Central memory CD8-positive, alpha-beta T cell (primary cell): ENCODE data around the gene LRGUK.
"Not testable (repeated sequence)": the region's sequence is repeated elsewhere in the genome, so short reads cannot be mapped to it uniquely, and the experiment has no call there.

ENCODE experiments used
- ATAC-seq: fragments of 150-1000 bp; cut with Tn5 transposase; replicated peaks from 2 replicates; pipeline ENCODE4 v1.10.0; 2022; ENCODE audit warnings: mild to moderate bottlenecking, moderate FRiP score, moderate number of reproducible peaks; ENCODE audit not compliant: poor library complexity, severe bottlenecking; ENCODE audit errors: extremely low read depth
- DNase-seq, 2 donors: peaks; one replicate each; pipeline ENCODE4 v3.0.0; 2021; ENCODE audit warnings: low spot score in 2 of 2
- H3K27ac Mint-ChIP-seq: one replicate; pipeline ENCODE4 v1.8.0; 2022; ENCODE audit warnings: low read depth, mild to moderate bottlenecking, moderate library complexity, mixed read lengths
- H3K27me3 Mint-ChIP-seq: one replicate; pipeline ENCODE4 v1.8.0; 2022; ENCODE audit warnings: mixed read lengths
- H3K36me3 Mint-ChIP-seq: one replicate; pipeline ENCODE4 v1.8.0; 2022; ENCODE audit warnings: mild to moderate bottlenecking, moderate library complexity, mixed read lengths; ENCODE audit not compliant: insufficient read depth
- H3K4me1 Mint-ChIP-seq: one replicate; pipeline ENCODE4 v1.8.0; 2022; ENCODE audit warnings: mixed read lengths
- H3K4me3 Mint-ChIP-seq: one replicate; pipeline ENCODE4 v1.8.0; 2022; ENCODE audit warnings: mild to moderate bottlenecking, moderate library complexity, mixed read lengths
- H3K9me3 Mint-ChIP-seq: one replicate; pipeline ENCODE4 v1.8.0; 2022; ENCODE audit warnings: mixed read lengths

The LRGUK gene

GRCh38 chr7:134126966-134127848 is at the start of gene LRGUK:
TSS of gene LRGUK (plus strand) at chr7:134127340. CDS start at chr7:134127368, 28 bp downstream.
- H3K4me3 Mint-ChIP-seq, result peak within 1 kb of the TSS; percentile 73
- peak; percentile 59 to 60 for DNase-seq
- H3K27ac Mint-ChIP-seq, result peak within 1 kb of the TSS; percentile 58
- peaks cover 25% of the 10 kb centered on the region for H3K27me3 Mint-ChIP-seq
- H3K9me3 Mint-ChIP-seq, result no peaks in the 10 kb centered on the region
- peaks cover 11% of the 10 kb centered on the region for H3K4me1 Mint-ChIP-seq
- peak; percentile 99 for ATAC-seq
- H3K36me3 Mint-ChIP-seq, result no peaks in the 10 kb centered on the region

- H3K27ac Mint-ChIP-seq, ATAC-seq, H3K27me3 Mint-ChIP-seq, H3K4me3 Mint-ChIP-seq, H3K4me1 Mint-ChIP-seq, H3K36me3 Mint-ChIP-seq, DNase-seq: not testable (repeated sequence)
- H3K9me3 Mint-ChIP-seq, result peaks cover 11% of the 10 kb centered on the region
These were observed 49.6 kb upstream of the LRGUK start for GRCh38 chr7:134077560-134077959.

GRCh38 chr7:134078991-134079390 is 48.1 kb upstream of the LRGUK start:
- Mint-ChIP-seq H3K27me3 (no peaks in the 10 kb centered on the region), H3K27ac (no peak overlapping the region), H3K4me3 (no peak overlapping the region), H3K4me1 (no peaks in the 10 kb centered on the region), H3K36me3 (no peaks in the 10 kb centered on the region), H3K9me3 (peaks cover 11% of the 10 kb centered on the region)
- no peak for ATAC-seq
- DNase-seq, result no peak

GRCh38 chr7:134081695-134082094 is 45.4 kb upstream of the LRGUK start:
- H3K4me1 Mint-ChIP-seq, result no peaks in the 10 kb centered on the region

GRCh38 chr7:134083766-134084487 is 43.2 kb upstream of the LRGUK start:
- Mint-ChIP-seq H3K9me3 (peaks cover 12% of the 10 kb centered on the region), H3K4me3 (no peak overlapping the region), H3K27me3 (peaks cover 3% of the 10 kb centered on the region), H3K27ac (no peak overlapping the region), H3K4me1 (no peaks in the 10 kb centered on the region), H3K36me3 (peaks cover 1% of the 10 kb centered on the region)
- ATAC-seq (no peak), DNase-seq (no peak)

More at GRCh38 chr7:134081695-134082094, 45.4 kb upstream of the LRGUK start:
- Mint-ChIP-seq H3K4me3 (no peak overlapping the region), H3K27me3 (no peaks in the 10 kb centered on the region), H3K9me3 (peaks cover 5% of the 10 kb centered on the region), H3K27ac (no peak overlapping the region), H3K36me3 (peaks cover 1% of the 10 kb centered on the region)
- DNase-seq (no peak), ATAC-seq (no peak)

GRCh38 chr7:134084488-134085144 is 42.5 kb upstream of the LRGUK start:
- H3K9me3 Mint-ChIP-seq, result peaks cover 17% of the 10 kb centered on the region
- H3K27ac Mint-ChIP-seq, result no peak overlapping the region
- ATAC-seq (no peak), DNase-seq (no peak)
- H3K4me3 Mint-ChIP-seq, result no peak overlapping the region
- peaks cover 1% of the 10 kb centered on the region for H3K36me3 Mint-ChIP-seq
- H3K4me1 Mint-ChIP-seq, result no peaks in the 10 kb centered on the region
- H3K27me3 Mint-ChIP-seq, result peaks cover 10% of the 10 kb centered on the region

GRCh38 chr7:134085311-134085710 is 41.8 kb upstream of the LRGUK start:
- Mint-ChIP-seq H3K4me1 (no peaks in the 10 kb centered on the region), H3K27me3 (peaks cover 17% of the 10 kb centered on the region), H3K9me3 (peaks cover 20% of the 10 kb centered on the region), H3K36me3 (peaks cover 1% of the 10 kb centered on the region), H3K4me3 (no peak overlapping the region), H3K27ac (no peak overlapping the region)
- DNase-seq (no peak), ATAC-seq (no peak)

GRCh38 chr7:134086998-134087735 is 40.0 kb upstream of the LRGUK start:
- H3K27ac Mint-ChIP-seq, result no peak overlapping the region
- H3K9me3 Mint-ChIP-seq, result peaks cover 25% of the 10 kb centered on the region
- H3K27me3 Mint-ChIP-seq, result peaks cover 20% of the 10 kb centered on the region
- no peak overlapping the region for H3K4me3 Mint-ChIP-seq
- H3K36me3 Mint-ChIP-seq, result peaks cover 1% of the 10 kb centered on the region
- no peak for DNase-seq
- H3K4me1 Mint-ChIP-seq, result no peaks in the 10 kb centered on the region
- no peak for ATAC-seq

GRCh38 chr7:134088199-134088598 is 38.9 kb upstream of the LRGUK start:
- ATAC-seq, result no peak
- no peak overlapping the region for H3K4me3 Mint-ChIP-seq
- H3K27me3 Mint-ChIP-seq, result peaks cover 20% of the 10 kb centered on the region
- no peak overlapping the region for H3K27ac Mint-ChIP-seq
- H3K9me3 Mint-ChIP-seq, result peaks cover 25% of the 10 kb centered on the region
- peaks cover 1% of the 10 kb centered on the region for H3K36me3 Mint-ChIP-seq
- H3K4me1 Mint-ChIP-seq, result no peaks in the 10 kb centered on the region
- DNase-seq, result no peak

- no peak for DNase-seq
- Mint-ChIP-seq H3K4me3 (no peak overlapping the region), H3K27me3 (peaks cover 20% of the 10 kb centered on the region), H3K9me3 (peaks cover 33% of the 10 kb centered on the region), H3K36me3 (no peaks in the 10 kb centered on the region), H3K27ac (no peak overlapping the region), H3K4me1 (no peaks in the 10 kb centered on the region)
- ATAC-seq, result no peak
These were observed 37.7 kb upstream of the LRGUK start for GRCh38 chr7:134089446-134089845.

- Mint-ChIP-seq H3K36me3 (no peaks in the 10 kb centered on the region), H3K27me3 (no peaks in the 10 kb centered on the region), H3K4me1 (no peaks in the 10 kb centered on the region), H3K9me3 (peaks cover 7% of the 10 kb centered on the region), H3K27ac (no peak overlapping the region), H3K4me3 (no peak overlapping the region)
- DNase-seq (no peak), ATAC-seq (no peak)
These were observed 29.1 kb upstream of the LRGUK start for GRCh38 chr7:134098072-134098471.

- H3K27me3 Mint-ChIP-seq, result no peaks in the 10 kb centered on the region
- H3K4me1 Mint-ChIP-seq, result no peaks in the 10 kb centered on the region
- H3K27ac Mint-ChIP-seq, result no peak overlapping the region
- no peak overlapping the region for H3K4me3 Mint-ChIP-seq
- no peaks in the 10 kb centered on the region for H3K36me3 Mint-ChIP-seq
- ATAC-seq, result no peak
- no peaks in the 10 kb centered on the region for H3K9me3 Mint-ChIP-seq
- no peak for DNase-seq
These were observed 25.4 kb upstream of the LRGUK start for GRCh38 chr7:134101716-134102115.
